ENCODE results near the gene CDC16.
"Not testable (repeated sequence)": the region's sequence is repeated elsewhere in the genome, so short reads cannot be mapped to it uniquely, and the experiment has no call there.

Gene CDC16

GRCh38 chr13:114234645-114235421, at the start of gene CDC16:
Gene CDC16 (plus strand): TSS chr13:114234897. CDS start chr13:114235085, 188 bp downstream.
- DNase-seq: peak; percentile 96

GRCh38 chr13:114185182-114185971, 49.3 kb upstream of the CDC16 start:
- DNase-seq: no peak

- no peak for DNase-seq
Measured at GRCh38 chr13:114194853-114195252, 39.8 kb upstream of the CDC16 start.

GRCh38 chr13:114196629-114197028, 38.1 kb upstream of the CDC16 start:
- no peak for DNase-seq

GRCh38 chr13:114198556-114198955, 36.1 kb upstream of the CDC16 start:
- DNase-seq: no peak

- DNase-seq: not testable (repeated sequence)
Measured at GRCh38 chr13:114199526-114199925, 35.2 kb upstream of the CDC16 start.

- DNase-seq: no peak
Measured at GRCh38 chr13:114199954-114200353, 34.7 kb upstream of the CDC16 start.

GRCh38 chr13:114200399-114200911, 34.2 kb upstream of the CDC16 start:
- DNase-seq: no peak

GRCh38 chr13:114202581-114202980, 32.1 kb upstream of the CDC16 start:
- no peak for DNase-seq

GRCh38 chr13:114203536-114203935, 31.2 kb upstream of the CDC16 start:
- peak; percentile 27 for DNase-seq

GRCh38 chr13:114204894-114205293, 29.8 kb upstream of the CDC16 start:
- no peak for DNase-seq

GRCh38 chr13:114208134-114208533, 26.6 kb upstream of the CDC16 start:
- no peak for DNase-seq

GRCh38 chr13:114211446-114212157, 23.1 kb upstream of the CDC16 start:
- DNase-seq: no peak

GRCh38 chr13:114212158-114212495, 22.6 kb upstream of the CDC16 start:
- DNase-seq: no peak

- DNase-seq: no peak
Measured at GRCh38 chr13:114213980-114214379, 20.7 kb upstream of the CDC16 start.

GRCh38 chr13:114219392-114219791, 15.3 kb upstream of the CDC16 start:
- peak; percentile 47 for DNase-seq

GRCh38 chr13:114222461-114222968, 12.2 kb upstream of the CDC16 start:
- peak; percentile 99 for DNase-seq

GRCh38 chr13:114224201-114224600, 10.5 kb upstream of the CDC16 start:
- no peak for DNase-seq

- no peak for DNase-seq
Measured at GRCh38 chr13:114225610-114226009, 9.1 kb upstream of the CDC16 start.

GRCh38 chr13:114226088-114226487, 8.6 kb upstream of the CDC16 start:
- no peak for DNase-seq

GRCh38 chr13:114226699-114227323, 7.9 kb upstream of the CDC16 start:
- DNase-seq: peak; percentile 86

- no peak for DNase-seq
Measured at GRCh38 chr13:114227528-114227927, 7.2 kb upstream of the CDC16 start.

GRCh38 chr13:114228176-114228575, 6.5 kb upstream of the CDC16 start:
- no peak for DNase-seq

Data from hematopoietic multipotent progenitor cell treated with erythropoietin and hydrocortisone succinate and interleukin-3 and kit ligand, for 8 days (in vitro differentiated cells).